A673 (cell line): ENCODE data around the gene UGP2. TPM values are rescaled to one million over a fixed set of nuclear protein-coding genes. Genes with fewer than 3 reads are reported as not detected.

Experiments used
- BruUV-seq: library from RNA; stranded (reverse); fragments of 400-500 nt; replicated peaks from 2 replicates; lab custom pipeline; 2021; lab: Mats Ljungman, UMichigan
- CTCF ChIA-PET: fragments of 300-600 bp; sonication (Branson Sonifier 250); formaldehyde crosslinking; loops from one replicate; lab custom pipeline; 2022; ENCODE audit warnings: antibody characterized with exemption; lab: Charles Lee
- POLR2A ChIA-PET: fragments of 300-600 bp; sonication (Branson Sonifier 250); formaldehyde crosslinking; loops from one replicate; lab custom pipeline; 2022; ENCODE audit warnings: antibody characterized with exemption; ENCODE audit not compliant: low non-redundant PET; lab: Charles Lee
- DNase-seq: peaks from one replicate; pipeline ENCODE4 v3.0.0-alpha.2; 2015; ENCODE audit warnings: low spot score
- H3K27ac ChIP-seq: fragments of 200-600 bp; sonication (generic); 2 replicates; pipeline ENCODE4 v1.5.1; 2016; ENCODE audit warnings: mixed run types, low read depth, mild to moderate bottlenecking, mixed read lengths, antibody characterized with exemption, low read length; ENCODE audit not compliant: poor library complexity, severe bottlenecking
- H3K27me3 ChIP-seq: fragments of 200-600 bp; sonication (generic); replicated peaks from 2 replicates; pipeline ENCODE4 v1.6.1; 2017; ENCODE audit warnings: mixed run types, low read depth, mild to moderate bottlenecking, mixed read lengths, antibody characterized with exemption, low read length; ENCODE audit not compliant: insufficient read depth, poor library complexity
- H3K36me3 ChIP-seq: fragments of 200-600 bp; sonication (generic); 2 replicates; pipeline ENCODE4 v1.6.1; 2016; ENCODE audit warnings: mixed run types, mild to moderate bottlenecking, mixed read lengths, antibody characterized with exemption, low read length; ENCODE audit not compliant: insufficient read depth, poor library complexity, severe bottlenecking
- H3K4me1 ChIP-seq: fragments of 200-600 bp; sonication (generic); 2 replicates; pipeline ENCODE4 v1.6.1; 2017; ENCODE audit warnings: mixed run types, mild to moderate bottlenecking, mixed read lengths, antibody characterized with exemption, low read length; ENCODE audit not compliant: insufficient read depth, poor library complexity, severe bottlenecking
- H3K4me3 ChIP-seq: fragments of 200-600 bp; sonication (generic); 2 replicates; pipeline ENCODE4 v1.5.1; 2016; ENCODE audit warnings: low read depth, mixed run types, mild to moderate bottlenecking, mixed read lengths, low read length; ENCODE audit not compliant: poor library complexity, severe bottlenecking
- H3K9me3 ChIP-seq: fragments of 200-600 bp; sonication (generic); 2 replicates; pipeline ENCODE4 v1.6.1; 2016; ENCODE audit warnings: mixed run types, low read depth, mild to moderate bottlenecking, mixed read lengths, antibody characterized with exemption, low read length; ENCODE audit not compliant: poor library complexity, severe bottlenecking
- EZH2 ChIP-seq: fragments of 200-600 bp; sonication (generic); IDR thresholded peaks from 2 replicates; pipeline ENCODE4 v1.6.1; 2017; ENCODE audit warnings: borderline replicate concordance, low read depth, mild to moderate bottlenecking, mixed read lengths, antibody characterized with exemption, low read length; ENCODE audit not compliant: poor library complexity, severe bottlenecking
- intact Hi-C: fragments of 100-400 bp; cut with micrococcal nuclease; formaldehyde crosslinking; loops from one replicate; pipeline ENCODE4 v1.10.0; 2022; ENCODE audit not compliant: unreplicated experiment
- total RNA-seq: library from RNA; stranded (reverse); gene quantifications from 2 replicates; pipeline ENCODE4 v1.2.3, GENCODE V29; 2021
- TF ChIP-seq, protein P1 (sequence below): fragments of 300-800, 200-600 bp; sonication (generic); conservative IDR thresholded peaks from 2 replicates; pipeline ENCODE4 v1.5.1; 2017; ENCODE audit warnings: low read depth, mild to moderate bottlenecking, antibody characterized with exemption, low read length, moderate library complexity, mixed read lengths

UGP2 gene
- total RNA-seq, 1 experiment from 2014 or later = 60.3 TPM

DNA sequence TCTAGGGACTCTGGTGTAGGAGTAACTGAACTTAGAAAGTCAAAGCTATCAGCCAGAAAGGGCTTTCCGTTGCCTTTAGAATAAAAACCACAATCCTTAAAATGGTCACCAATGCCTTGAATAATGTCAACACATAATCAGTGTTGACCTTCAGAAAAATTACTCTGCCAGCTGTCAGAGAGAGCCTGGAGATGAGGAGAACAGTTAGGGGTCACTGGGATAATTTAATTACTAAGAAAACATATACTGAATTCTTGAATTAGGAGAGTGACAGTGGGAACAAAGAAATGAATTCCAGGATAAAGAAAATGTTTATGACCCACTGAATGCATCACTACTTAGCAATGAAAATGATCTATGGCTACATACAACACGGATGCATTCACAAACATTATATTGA is 23.4 kb upstream of the UGP2 start:
- CTCF ChIA-PET = no interaction called here
- Histone ChIP-seq H3K27me3 (no peaks in the 10 kb centered on the region), H3K9me3 (no peaks in the 10 kb centered on the region), H3K4me3 (no peak overlapping the region), H3K27ac (no peak overlapping the region), H3K4me1 (no peaks in the 10 kb centered on the region), H3K36me3 (no peaks in the 10 kb centered on the region)
- BruUV-seq = no TSS peak
- DNase-seq = no peak
- intact Hi-C loops = no loop called here
- POLR2A ChIA-PET = no interaction called here
- TF ChIP-seq, protein P1, sequence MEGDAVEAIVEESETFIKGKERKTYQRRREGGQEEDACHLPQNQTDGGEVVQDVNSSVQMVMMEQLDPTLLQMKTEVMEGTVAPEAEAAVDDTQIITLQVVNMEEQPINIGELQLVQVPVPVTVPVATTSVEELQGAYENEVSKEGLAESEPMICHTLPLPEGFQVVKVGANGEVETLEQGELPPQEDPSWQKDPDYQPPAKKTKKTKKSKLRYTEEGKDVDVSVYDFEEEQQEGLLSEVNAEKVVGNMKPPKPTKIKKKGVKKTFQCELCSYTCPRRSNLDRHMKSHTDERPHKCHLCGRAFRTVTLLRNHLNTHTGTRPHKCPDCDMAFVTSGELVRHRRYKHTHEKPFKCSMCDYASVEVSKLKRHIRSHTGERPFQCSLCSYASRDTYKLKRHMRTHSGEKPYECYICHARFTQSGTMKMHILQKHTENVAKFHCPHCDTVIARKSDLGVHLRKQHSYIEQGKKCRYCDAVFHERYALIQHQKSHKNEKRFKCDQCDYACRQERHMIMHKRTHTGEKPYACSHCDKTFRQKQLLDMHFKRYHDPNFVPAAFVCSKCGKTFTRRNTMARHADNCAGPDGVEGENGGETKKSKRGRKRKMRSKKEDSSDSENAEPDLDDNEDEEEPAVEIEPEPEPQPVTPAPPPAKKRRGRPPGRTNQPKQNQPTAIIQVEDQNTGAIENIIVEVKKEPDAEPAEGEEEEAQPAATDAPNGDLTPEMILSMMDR = no peak
- no peak for TF ChIP-seq EZH2

DNA sequence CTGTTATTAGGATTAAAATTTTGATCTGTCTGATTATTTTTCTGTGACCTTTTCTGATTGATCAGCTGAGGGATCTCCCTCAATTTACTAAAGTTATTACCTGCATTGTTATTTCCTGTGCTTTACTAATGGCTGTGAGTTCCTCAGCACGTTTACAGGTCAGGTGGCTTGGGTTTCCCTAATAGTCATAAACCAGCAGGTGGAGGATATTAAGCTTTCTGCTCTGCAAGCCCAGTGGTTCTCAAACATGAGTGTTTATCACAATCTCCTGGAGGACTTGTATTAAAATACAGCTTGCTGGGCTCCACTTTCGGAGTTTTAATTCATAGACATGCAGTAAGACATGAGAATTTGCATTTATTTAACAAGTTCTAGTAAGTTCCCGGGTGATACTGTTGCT is 22.4 kb upstream of the UGP2 start:
- Histone ChIP-seq H3K36me3 (no peaks in the 10 kb centered on the region), H3K27me3 (no peaks in the 10 kb centered on the region), H3K4me3 (no peak overlapping the region), H3K9me3 (no peaks in the 10 kb centered on the region), H3K4me1 (no peaks in the 10 kb centered on the region), H3K27ac (no peak overlapping the region)
- no TSS peak for BruUV-seq
- intact Hi-C loops = no loop called here
- POLR2A ChIA-PET = no interaction called here
- CTCF ChIA-PET = no interaction called here
- no peak for DNase-seq
- TF ChIP-seq, protein P1 = no peak
- no peak for TF ChIP-seq EZH2

DNA sequence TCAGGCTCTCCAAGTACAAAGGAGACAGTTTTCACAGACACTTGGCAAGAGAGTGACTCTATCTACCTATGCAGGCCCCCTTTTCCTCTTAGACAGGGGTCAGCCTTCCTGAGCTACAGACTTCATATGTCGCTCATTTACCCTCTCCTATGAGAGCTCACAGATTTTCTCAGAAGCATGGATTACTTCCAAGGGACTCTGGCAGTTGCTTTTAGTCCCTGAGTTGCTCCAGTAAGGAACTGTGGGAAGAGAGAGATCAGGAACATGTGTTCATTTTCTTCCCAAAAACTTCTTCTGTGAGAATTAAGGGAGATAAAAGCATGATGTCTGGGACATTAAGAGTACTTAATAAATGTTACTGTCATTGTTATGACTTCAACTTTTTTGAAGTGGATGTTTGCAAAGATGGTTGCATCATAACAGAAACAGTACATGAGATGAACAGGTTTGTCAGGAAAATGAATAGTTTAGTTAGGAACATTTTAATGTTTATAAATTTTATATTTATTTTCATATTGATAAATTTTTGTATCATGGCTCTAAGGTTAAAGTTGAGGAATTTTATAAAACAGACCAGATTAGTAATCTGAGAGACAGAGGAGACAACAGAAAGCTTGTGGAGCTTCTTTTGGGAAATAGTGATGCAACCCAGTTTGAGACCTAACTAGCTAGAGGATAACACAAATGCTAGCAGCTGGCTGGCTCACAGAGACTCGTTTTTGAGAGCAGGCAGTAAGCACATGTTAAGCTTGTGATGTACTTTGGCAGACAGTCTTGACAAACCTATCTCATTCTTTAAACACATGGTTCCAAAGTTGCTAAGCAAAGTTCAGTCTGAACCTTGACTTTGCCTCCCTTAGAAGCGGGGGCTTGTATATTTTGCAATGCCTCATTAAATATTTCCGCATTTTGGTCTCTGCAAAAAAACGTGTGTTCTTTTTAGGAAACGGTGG is 21.7 kb upstream of the UGP2 start:
- ChIA-PET CTCF (no interaction called here), POLR2A (no interaction called here)
- no TSS peak for BruUV-seq
- H3K27ac ChIP-seq = no peak overlapping the region
- H3K9me3 ChIP-seq = no peaks in the 10 kb centered on the region
- intact Hi-C loops = no loop called here
- no peak overlapping the region for H3K4me3 ChIP-seq
- no peak for TF ChIP-seq EZH2
- TF ChIP-seq, protein P1 = no peak
- H3K27me3 ChIP-seq = no peaks in the 10 kb centered on the region
- no peaks in the 10 kb centered on the region for H3K4me1 ChIP-seq
- no peaks in the 10 kb centered on the region for H3K36me3 ChIP-seq
- DNase-seq = no peak
